CD14-positive monocyte (primary cell): Measurements from ENCODE around the gene TMEM19. TPM values are rescaled to one million over a fixed set of nuclear protein-coding genes. Genes with fewer than 3 reads are reported as not detected.
"Not testable (repeated sequence)": the region's sequence is repeated elsewhere in the genome, so short reads cannot be mapped to it uniquely, and the experiment has no call there.

Experiments
- DNase-seq, 3 donors: peaks; one replicate each; pipeline ENCODE4 v3.0.0-alpha.2; 2011 to 2022
- H2AFZ ChIP-seq: 2 replicates; pipeline ENCODE4 v1.6.0; 2012; ENCODE audit warnings: mild to moderate bottlenecking, low read depth, low read length, inconsistent platforms; ENCODE audit not compliant: insufficient read depth, poor library complexity, severe bottlenecking
- H3K27ac ChIP-seq, 2 donors: 1 replicate in 1 of 2; 2 replicates in 1 of 2; pipeline ENCODE4 v1.5.1; 2012 to 2013; ENCODE audit warnings: low read length in 2 of 2, control low read depth in 1 of 2, inconsistent platforms in 1 of 2, low read depth in 1 of 2, mild to moderate bottlenecking in 1 of 2
- H3K27me3 ChIP-seq, 2 donors: one replicate each; pipeline versions ENCODE4 v1.6.0 to v1.6.1; 2011 to 2013; ENCODE audit warnings: low read length in 2 of 2; ENCODE audit not compliant: control insufficient read depth in 2 of 2, insufficient read depth in 2 of 2
- H3K36me3 ChIP-seq, 2 donors: replicated peaks in 1 of 2; 1 replicate in 1 of 2; 2 replicates in 1 of 2; pipeline versions ENCODE4 v1.5.1 to v1.6.1; 2012 to 2013; ENCODE audit warnings: low read length in 2 of 2, control low read depth in 1 of 2, inconsistent platforms in 1 of 2, mild to moderate bottlenecking in 1 of 2; ENCODE audit not compliant: insufficient read depth in 2 of 2, control insufficient read depth in 1 of 2
- H3K4me1 ChIP-seq, 2 donors: 1 replicate in 1 of 2; 2 replicates in 1 of 2; pipeline versions ENCODE4 v1.5.1 to v1.6.1; 2012 to 2013; ENCODE audit warnings: low read length in 2 of 2, control low read depth in 1 of 2, inconsistent platforms in 1 of 2, mild to moderate bottlenecking in 1 of 2, moderate library complexity in 1 of 2; ENCODE audit not compliant: insufficient read depth in 2 of 2, control insufficient read depth in 1 of 2
- H3K4me2 ChIP-seq: replicated peaks from 2 replicates; pipeline ENCODE3; 2012; ENCODE audit warnings: low read length, moderate library complexity, mild to moderate bottlenecking; ENCODE audit not compliant: poor library complexity, severe bottlenecking; ENCODE audit errors: extremely low read depth
- H3K4me3 ChIP-seq, 3 experiments: fragments of 200-600 bp in 1 of 3; sonication (generic) in 1 of 3; replicated peaks in 1 of 3; 1 replicate in 2 of 3; 2 replicates in 1 of 3; pipeline ENCODE4 v1.5.1; 2011 to 2013; ENCODE audit warnings: low read length in 3 of 3, mild to moderate bottlenecking in 3 of 3, control low read depth in 2 of 3, low read depth in 2 of 3, inconsistent platforms in 1 of 3, moderate library complexity in 1 of 3
- H3K79me2 ChIP-seq: 2 replicates; pipeline ENCODE4 v1.6.0; 2012; ENCODE audit warnings: mild to moderate bottlenecking, control low read depth, inconsistent platforms, low read length, moderate library complexity; ENCODE audit not compliant: insufficient read depth
- H3K9ac ChIP-seq: 2 replicates; pipeline ENCODE4 v1.6.0; 2017; ENCODE audit warnings: low read length, mild to moderate bottlenecking; ENCODE audit not compliant: insufficient read depth, poor library complexity, severe bottlenecking
- H3K9me3 ChIP-seq, 2 donors: replicated peaks in 1 of 2; 1 replicate in 1 of 2; 2 replicates in 1 of 2; pipeline versions ENCODE4 v1.5.1 to v1.6.1; 2012 to 2013; ENCODE audit warnings: low read length in 2 of 2, control low read depth in 1 of 2; ENCODE audit not compliant: control insufficient read depth in 1 of 2, insufficient read depth in 1 of 2
- H4K20me1 ChIP-seq: 2 replicates; pipeline ENCODE4 v1.6.0; 2012; ENCODE audit warnings: mild to moderate bottlenecking, low read length, control low read depth, moderate library complexity; ENCODE audit not compliant: insufficient read depth
- H3K27ac Mint-ChIP-seq, 7 donors: one replicate each; pipeline ENCODE4 v1.8.0; 2020; ENCODE audit warnings: mild to moderate bottlenecking in 7 of 7, mixed read lengths in 7 of 7, moderate library complexity in 6 of 7, inconsistent platforms in 2 of 7
- H3K27me3 Mint-ChIP-seq, 3 donors: one replicate each; pipeline ENCODE4 v1.8.0; 2021 to 2022; ENCODE audit warnings: low read depth in 3 of 3, mild to moderate bottlenecking in 3 of 3, mixed read lengths in 3 of 3, moderate library complexity in 3 of 3, inconsistent platforms in 1 of 3
- H3K36me3 Mint-ChIP-seq, 2 donors: one replicate each; pipeline ENCODE4 v1.8.0; 2020; ENCODE audit warnings: mixed read lengths in 2 of 2, inconsistent platforms in 1 of 2, mild to moderate bottlenecking in 1 of 2
- H3K4me1 Mint-ChIP-seq: one replicate; pipeline ENCODE4 v1.8.0; 2020; ENCODE audit warnings: mild to moderate bottlenecking, mixed read lengths
- H3K4me3 Mint-ChIP-seq, 2 donors: one replicate each; pipeline ENCODE4 v1.8.0; 2020; ENCODE audit warnings: mild to moderate bottlenecking in 2 of 2, mixed read lengths in 2 of 2, moderate library complexity in 1 of 2
- H3K9me3 Mint-ChIP-seq, 7 donors: one replicate each; pipeline ENCODE4 v1.8.0; 2020 to 2022; ENCODE audit warnings: mixed read lengths in 7 of 7, mild to moderate bottlenecking in 6 of 7, moderate library complexity in 6 of 7, inconsistent platforms in 2 of 7
- WGBS: methylation state at CpG from one replicate; pipeline ENCODE4 v1.1.5; 2013; ENCODE audit warnings: missing lambda C conversion rate; ENCODE audit not compliant: insufficient coverage; 5-methylcytosine and 5-hydroxymethylcytosine counted together
- intact Hi-C, 2 donors: fragments of 100-400 bp; cut with micrococcal nuclease; formaldehyde crosslinking; loops; one replicate each; pipeline versions ENCODE4 v1.15.0 to v1.15.1; 2023
- polyA plus RNA-seq, 3 donors: library from polyadenylated mRNA; depleted of rRNA in 1 of 3; unstranded in 2 of 3; stranded (reverse) in 1 of 3; fragments of 300-500 nt in 2 of 3; fragments of >200 nt in 1 of 3; fragmentation: Illumina TruSeq in 2 of 3; gene quantifications; 1 replicate in 2 of 3; 2 replicates in 1 of 3; pipeline ENCODE4 v1.2.3, GENCODE V29; 2012 to 2021
- TF ChIP-seq, protein P1 (sequence below): fragments of 200-600 bp; IDR thresholded peaks from one replicate; pipeline ENCODE4 v1.8.0; 2022; ENCODE audit warnings: antibody characterized with exemption, mild to moderate bottlenecking

The TMEM19 gene
- polyA plus RNA-seq, 3 donors: 9.1 to 39.7 (median 25.4) TPM

DNA sequence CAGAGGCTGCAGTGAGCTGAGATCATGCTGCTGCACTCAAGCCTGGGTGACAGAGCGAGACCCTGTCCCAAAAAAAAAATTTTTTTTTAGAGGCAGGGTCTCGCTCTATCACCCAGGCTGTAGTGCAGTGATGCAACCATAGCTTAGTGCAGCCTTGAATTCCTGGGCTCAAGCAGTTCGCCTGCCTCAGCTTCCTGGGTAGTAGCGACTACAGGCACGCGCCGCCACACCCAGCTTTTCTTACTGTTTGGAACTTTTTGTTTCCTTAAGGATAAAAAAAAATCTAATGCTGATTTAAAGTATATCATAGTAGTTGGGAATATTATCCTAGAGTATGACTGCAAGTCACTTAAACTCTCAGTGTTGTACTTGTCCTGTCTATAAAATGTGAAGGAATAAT, 7.2 kb downstream of the TMEM19 start:
- no peaks in the 10 kb centered on the region for H3K27me3 ChIP-seq
- H3K4me3 ChIP-seq: no peak overlapping the region
- no peak overlapping the region for H3K4me2 ChIP-seq
- H2AFZ ChIP-seq: no peak overlapping the region
- H3K9me3 ChIP-seq: no peaks in the 10 kb centered on the region
- Mint-ChIP-seq H3K27ac (no peak overlapping the region), H3K9me3 (no peaks in the 10 kb centered on the region), H3K27me3 (peaks cover 0 to 2% (median 0%) of the 10 kb centered on the region in 3 donors), H3K4me3 (no peak overlapping the region), H3K4me1 (peaks cover 11% of the 10 kb centered on the region), H3K36me3 (peaks cover 26 to 29% of the 10 kb centered on the region in 2 donors)
- no peak overlapping the region for H3K27ac ChIP-seq
- DNase-seq: no peak
- peaks cover 14 to 38% of the 10 kb centered on the region in 2 donors for H3K36me3 ChIP-seq
- peaks cover 5 to 6% of the 10 kb centered on the region in 2 donors for H3K4me1 ChIP-seq
- TF ChIP-seq, protein P1, sequence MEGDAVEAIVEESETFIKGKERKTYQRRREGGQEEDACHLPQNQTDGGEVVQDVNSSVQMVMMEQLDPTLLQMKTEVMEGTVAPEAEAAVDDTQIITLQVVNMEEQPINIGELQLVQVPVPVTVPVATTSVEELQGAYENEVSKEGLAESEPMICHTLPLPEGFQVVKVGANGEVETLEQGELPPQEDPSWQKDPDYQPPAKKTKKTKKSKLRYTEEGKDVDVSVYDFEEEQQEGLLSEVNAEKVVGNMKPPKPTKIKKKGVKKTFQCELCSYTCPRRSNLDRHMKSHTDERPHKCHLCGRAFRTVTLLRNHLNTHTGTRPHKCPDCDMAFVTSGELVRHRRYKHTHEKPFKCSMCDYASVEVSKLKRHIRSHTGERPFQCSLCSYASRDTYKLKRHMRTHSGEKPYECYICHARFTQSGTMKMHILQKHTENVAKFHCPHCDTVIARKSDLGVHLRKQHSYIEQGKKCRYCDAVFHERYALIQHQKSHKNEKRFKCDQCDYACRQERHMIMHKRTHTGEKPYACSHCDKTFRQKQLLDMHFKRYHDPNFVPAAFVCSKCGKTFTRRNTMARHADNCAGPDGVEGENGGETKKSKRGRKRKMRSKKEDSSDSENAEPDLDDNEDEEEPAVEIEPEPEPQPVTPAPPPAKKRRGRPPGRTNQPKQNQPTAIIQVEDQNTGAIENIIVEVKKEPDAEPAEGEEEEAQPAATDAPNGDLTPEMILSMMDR: no peak
- H4K20me1 ChIP-seq: no peaks in the 10 kb centered on the region
- WGBS: 100% methylated on average over 2 of the region's 7 CpGs
- H3K9ac ChIP-seq: no peak overlapping the region
- intact Hi-C loops: no loop called here
- peaks cover 9% of the 10 kb centered on the region for H3K79me2 ChIP-seq

DNA sequence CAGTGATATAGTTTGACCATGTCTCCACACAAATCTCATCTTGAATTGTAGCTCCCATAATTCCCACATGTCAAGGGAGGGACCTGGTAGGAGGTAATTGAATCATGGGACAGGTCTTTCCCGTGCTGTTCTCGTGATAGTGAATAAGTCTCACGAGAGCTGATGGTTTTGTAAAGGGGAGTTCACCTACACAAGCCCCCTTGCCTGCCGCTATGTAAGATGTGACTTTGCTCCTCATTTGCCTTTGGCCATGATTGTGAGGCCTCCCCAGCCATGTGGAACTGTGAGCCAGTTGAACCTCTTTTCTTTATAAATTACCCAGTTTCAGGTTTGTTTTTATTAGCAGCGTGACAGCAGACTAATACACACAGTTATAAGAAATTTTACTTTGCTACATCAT, 7.8 kb downstream of the TMEM19 start:
- H3K9me3 ChIP-seq, H3K27me3 Mint-ChIP-seq, H3K4me1 ChIP-seq, H3K27me3 ChIP-seq, H3K4me3 Mint-ChIP-seq, H3K9me3 Mint-ChIP-seq, H3K9ac ChIP-seq, H3K79me2 ChIP-seq, H4K20me1 ChIP-seq, H3K4me3 ChIP-seq, H3K27ac ChIP-seq, intact Hi-C loops, DNase-seq, H3K4me2 ChIP-seq, H2AFZ ChIP-seq, H3K4me1 Mint-ChIP-seq: not testable (repeated sequence)
- peaks cover 30 to 35% of the 10 kb centered on the region in 2 donors for H3K36me3 Mint-ChIP-seq
- no CpG with 5 or more reads among the region's 5 CpGs for WGBS
- H3K36me3 ChIP-seq: peaks cover 20 to 43% of the 10 kb centered on the region in 2 donors
- peak overlapping the region in 2 of 7 donors; percentile 50 to 53 for H3K27ac Mint-ChIP-seq
